ENCODE measurements around the gene MT1E.

DNA sequence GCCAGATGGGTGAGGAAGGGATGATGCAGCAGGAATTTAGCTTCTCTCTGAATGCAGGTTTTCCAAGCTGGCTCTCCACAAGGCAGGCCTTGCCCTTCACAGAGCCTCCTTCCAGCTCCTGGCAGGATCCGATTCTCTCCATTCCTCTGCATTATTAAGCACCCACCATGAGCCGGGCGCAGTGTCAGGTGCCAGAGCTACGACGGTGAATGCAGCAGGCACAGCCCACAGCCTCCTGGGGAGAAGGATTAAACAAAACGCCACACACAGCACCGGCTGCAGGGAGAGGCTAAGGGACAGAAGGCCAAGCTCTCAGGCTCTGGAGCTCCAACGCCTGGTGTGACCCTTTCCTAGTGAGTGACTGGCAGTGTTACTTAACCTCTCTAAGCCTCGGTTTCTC is 24.3 kb upstream of the MT1E start:
- TF ChIP-seq, protein P1, sequence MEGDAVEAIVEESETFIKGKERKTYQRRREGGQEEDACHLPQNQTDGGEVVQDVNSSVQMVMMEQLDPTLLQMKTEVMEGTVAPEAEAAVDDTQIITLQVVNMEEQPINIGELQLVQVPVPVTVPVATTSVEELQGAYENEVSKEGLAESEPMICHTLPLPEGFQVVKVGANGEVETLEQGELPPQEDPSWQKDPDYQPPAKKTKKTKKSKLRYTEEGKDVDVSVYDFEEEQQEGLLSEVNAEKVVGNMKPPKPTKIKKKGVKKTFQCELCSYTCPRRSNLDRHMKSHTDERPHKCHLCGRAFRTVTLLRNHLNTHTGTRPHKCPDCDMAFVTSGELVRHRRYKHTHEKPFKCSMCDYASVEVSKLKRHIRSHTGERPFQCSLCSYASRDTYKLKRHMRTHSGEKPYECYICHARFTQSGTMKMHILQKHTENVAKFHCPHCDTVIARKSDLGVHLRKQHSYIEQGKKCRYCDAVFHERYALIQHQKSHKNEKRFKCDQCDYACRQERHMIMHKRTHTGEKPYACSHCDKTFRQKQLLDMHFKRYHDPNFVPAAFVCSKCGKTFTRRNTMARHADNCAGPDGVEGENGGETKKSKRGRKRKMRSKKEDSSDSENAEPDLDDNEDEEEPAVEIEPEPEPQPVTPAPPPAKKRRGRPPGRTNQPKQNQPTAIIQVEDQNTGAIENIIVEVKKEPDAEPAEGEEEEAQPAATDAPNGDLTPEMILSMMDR (IDR thresholded peaks at IDR 0.05) = no peak
- TF ChIP-seq POLR2A (IDR thresholded peaks at IDR 0.05) = no peak
